ENCODE data around the gene MPC2. TPM values are rescaled to one million over a fixed set of nuclear protein-coding genes. Genes with fewer than 3 reads are reported as not detected.

MPC2 gene
- total RNA-seq, 1 experiment from 2014 or later, result 56.2 TPM

- Histone ChIP-seq H3K9me3 (ENCODE audit: low read depth, low read length, poor library complexity, severe bottlenecking) (no peaks in the 10 kb centered on the region), H3K4me3 (ENCODE audit: low read depth, low read length, poor library complexity, severe bottlenecking) (no peak overlapping the region), H3K4me1 (ENCODE audit: insufficient read depth, low read length, poor library complexity, severe bottlenecking) (no peaks in the 10 kb centered on the region), H3K36me3 (ENCODE audit: insufficient read depth, low read length, poor library complexity, severe bottlenecking) (no peaks in the 10 kb centered on the region), H3K27ac (ENCODE audit: low read depth, low read length, poor library complexity, severe bottlenecking) (no peak overlapping the region), H3K27me3 (replicated peaks; ENCODE audit: insufficient read depth, low read depth, low read length, poor library complexity) (no peaks in the 10 kb centered on the region)
- BruUV-seq (replicated peaks), result no TSS peak
- TF ChIP-seq EZH2 (IDR thresholded peaks at IDR 0.05; ENCODE audit: borderline replicate concordance, low read depth, low read length, poor library complexity, severe bottlenecking), result no peak
- no peak for TF ChIP-seq CTCF (conservative IDR thresholded peaks at IDR 0.05; ENCODE audit: low read depth, low read length)
- ChIA-PET POLR2A (ENCODE audit: low non-redundant PET) (no interaction called here), CTCF (no interaction called here)
- intact Hi-C loops (cut with micrococcal nuclease; ENCODE audit: unreplicated experiment), result no loop called here
- no peak for DNase-seq (ENCODE audit: low spot score)
Observed at GRCh38 chr1:167899253-167899681, 37.6 kb downstream of the MPC2 start.

- Histone ChIP-seq H3K4me3 (ENCODE audit: low read depth, low read length, poor library complexity, severe bottlenecking) (no peak overlapping the region), H3K9me3 (ENCODE audit: low read depth, low read length, poor library complexity, severe bottlenecking) (no peaks in the 10 kb centered on the region), H3K36me3 (ENCODE audit: insufficient read depth, low read length, poor library complexity, severe bottlenecking) (no peaks in the 10 kb centered on the region), H3K27ac (ENCODE audit: low read depth, low read length, poor library complexity, severe bottlenecking) (no peak overlapping the region), H3K27me3 (replicated peaks; ENCODE audit: insufficient read depth, low read depth, low read length, poor library complexity) (no peaks in the 10 kb centered on the region), H3K4me1 (ENCODE audit: insufficient read depth, low read length, poor library complexity, severe bottlenecking) (no peaks in the 10 kb centered on the region)
- ChIA-PET POLR2A (ENCODE audit: low non-redundant PET) (no interaction called here), CTCF (no interaction called here)
- DNase-seq (ENCODE audit: low spot score), result no peak
- TF ChIP-seq CTCF (conservative IDR thresholded peaks at IDR 0.05; ENCODE audit: low read depth, low read length), result no peak
- TF ChIP-seq EZH2 (IDR thresholded peaks at IDR 0.05; ENCODE audit: borderline replicate concordance, low read depth, low read length, poor library complexity, severe bottlenecking), result no peak
- no TSS peak for BruUV-seq (replicated peaks)
- intact Hi-C loops (cut with micrococcal nuclease; ENCODE audit: unreplicated experiment), result no loop called here
Observed at GRCh38 chr1:167898578-167899222, 38.2 kb downstream of the MPC2 start.

- intact Hi-C loops (cut with micrococcal nuclease; ENCODE audit: unreplicated experiment), result no loop called here
- BruUV-seq (replicated peaks), result no TSS peak
- CTCF ChIA-PET, result interaction anchor here (0.6 kb wide), 1 partner anchor 27 kb away, joined by 3 read pairs; no protein-coding TSS in a partner anchor
- H3K9me3 ChIP-seq (ENCODE audit: low read depth, low read length, poor library complexity, severe bottlenecking), result no peaks in the 10 kb centered on the region
- DNase-seq (ENCODE audit: low spot score), result no peak
- H3K27me3 ChIP-seq (replicated peaks; ENCODE audit: insufficient read depth, low read depth, low read length, poor library complexity), result no peaks in the 10 kb centered on the region
- no peak for TF ChIP-seq CTCF (conservative IDR thresholded peaks at IDR 0.05; ENCODE audit: low read depth, low read length)
- TF ChIP-seq EZH2 (IDR thresholded peaks at IDR 0.05; ENCODE audit: borderline replicate concordance, low read depth, low read length, poor library complexity, severe bottlenecking), result no peak
- no peak overlapping the region for H3K27ac ChIP-seq (ENCODE audit: low read depth, low read length, poor library complexity, severe bottlenecking)
- H3K36me3 ChIP-seq (ENCODE audit: insufficient read depth, low read length, poor library complexity, severe bottlenecking), result no peaks in the 10 kb centered on the region
- no peaks in the 10 kb centered on the region for H3K4me1 ChIP-seq (ENCODE audit: insufficient read depth, low read length, poor library complexity, severe bottlenecking)
- POLR2A ChIA-PET (ENCODE audit: low non-redundant PET), result no interaction called here
- H3K4me3 ChIP-seq (ENCODE audit: low read depth, low read length, poor library complexity, severe bottlenecking), result no peak overlapping the region
Observed at GRCh38 chr1:167893798-167894197, 43.1 kb downstream of the MPC2 start.
